Effector memory CD4-positive, alpha-beta T cell (primary cell): ENCODE measurements around the gene ZBTB2.
"Not testable (repeated sequence)": the region's sequence is repeated elsewhere in the genome, so short reads cannot be mapped to it uniquely, and the experiment has no call there.

ENCODE experiments used
- DNase-seq, 3 donors: peaks; one replicate each; pipeline ENCODE4 v3.0.0-alpha.2; 2020
- H3K27ac ChIP-seq: 2 replicates; pipeline ENCODE4 v1.7.0; 2013; ENCODE audit warnings: mild to moderate bottlenecking, low read length, moderate library complexity; ENCODE audit not compliant: insufficient read depth, poor library complexity, severe bottlenecking
- H3K27me3 ChIP-seq: replicated peaks from 2 replicates; pipeline ENCODE4 v1.7.0; 2013; ENCODE audit warnings: mild to moderate bottlenecking, low read length; ENCODE audit not compliant: insufficient read depth, control insufficient read depth, poor library complexity, severe bottlenecking
- H3K36me3 ChIP-seq: 2 replicates; pipeline ENCODE4 v1.7.0; 2013; ENCODE audit warnings: mild to moderate bottlenecking, low read length, moderate library complexity; ENCODE audit not compliant: control insufficient read depth, insufficient read depth
- H3K4me1 ChIP-seq: 2 replicates; pipeline ENCODE4 v1.7.0; 2013; ENCODE audit warnings: low read length, mild to moderate bottlenecking; ENCODE audit not compliant: control insufficient read depth, insufficient read depth, poor library complexity, severe bottlenecking
- H3K4me3 ChIP-seq: 2 replicates; pipeline ENCODE4 v1.7.0; 2013; ENCODE audit warnings: low read length, low read depth, mild to moderate bottlenecking; ENCODE audit not compliant: insufficient read depth, poor library complexity, severe bottlenecking
- H3K9me3 ChIP-seq: 2 replicates; pipeline ENCODE4 v1.7.0; 2013; ENCODE audit warnings: mild to moderate bottlenecking, low read length, moderate library complexity; ENCODE audit not compliant: control insufficient read depth

Gene ZBTB2

GRCh38 chr6:151322570-151322969 is 68.8 kb downstream of the ZBTB2 start:
- Histone ChIP-seq H3K4me1 (peaks cover 14% of the 10 kb centered on the region), H3K27me3 (peaks cover 21% of the 10 kb centered on the region), H3K9me3 (no peaks in the 10 kb centered on the region), H3K4me3 (no peak overlapping the region), H3K36me3 (no peaks in the 10 kb centered on the region), H3K27ac (no peak overlapping the region)
- no peak for DNase-seq

DNA sequence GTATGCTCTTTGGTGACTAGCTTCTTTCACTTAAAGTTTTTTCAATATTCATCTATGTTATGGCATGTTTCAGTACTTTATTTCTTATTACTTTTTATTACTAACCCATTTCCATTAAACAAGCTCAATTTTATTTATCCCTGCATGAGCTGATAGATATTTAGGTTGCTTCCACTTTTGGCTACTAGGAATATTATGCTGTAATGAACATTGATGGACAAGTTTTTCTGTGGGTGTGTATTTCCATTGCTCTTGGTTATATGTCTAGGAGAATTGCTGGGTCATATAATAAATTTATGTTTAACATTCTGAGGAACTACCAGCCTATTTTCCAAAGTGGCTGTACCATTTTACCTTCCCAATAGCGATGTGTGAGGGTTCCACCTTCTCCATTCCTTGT is 69.9 kb downstream of the ZBTB2 start:
- H3K9me3 ChIP-seq: no peaks in the 10 kb centered on the region
- H3K4me1 ChIP-seq: peaks cover 14% of the 10 kb centered on the region
- no peak for DNase-seq
- no peaks in the 10 kb centered on the region for H3K36me3 ChIP-seq
- H3K27me3 ChIP-seq: peaks cover 18% of the 10 kb centered on the region
- no peak overlapping the region for H3K27ac ChIP-seq
- no peak overlapping the region for H3K4me3 ChIP-seq

- Histone ChIP-seq H3K4me3 (no peak overlapping the region), H3K27ac (no peak overlapping the region), H3K4me1 (peaks cover 5% of the 10 kb centered on the region), H3K9me3 (no peaks in the 10 kb centered on the region), H3K36me3 (no peaks in the 10 kb centered on the region), H3K27me3 (peaks cover 8% of the 10 kb centered on the region)
- DNase-seq: no peak
Measured at GRCh38 chr6:151320140-151320539, 71.2 kb downstream of the ZBTB2 start.

DNA sequence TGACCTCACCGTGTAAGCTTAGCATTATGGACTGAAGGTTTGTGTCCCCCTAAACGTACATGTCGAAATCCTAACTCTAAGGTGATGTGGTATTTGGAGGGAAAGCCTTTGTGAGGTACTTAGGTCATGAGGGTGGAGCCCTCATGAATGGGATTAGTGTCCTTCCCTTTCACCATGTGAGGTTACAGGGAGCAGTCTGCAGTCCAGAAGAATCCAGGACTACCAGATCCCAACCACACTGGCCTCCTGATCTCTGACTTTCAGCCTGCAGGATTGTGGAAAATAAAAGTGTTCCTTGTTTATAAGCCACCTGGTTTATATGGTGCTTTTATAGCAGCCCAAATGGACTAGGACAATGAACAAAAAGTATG is 73.4 kb downstream of the ZBTB2 start:
- Histone ChIP-seq H3K4me3 (no peak overlapping the region), H3K4me1 (no peaks in the 10 kb centered on the region), H3K9me3 (no peaks in the 10 kb centered on the region), H3K27ac (no peak overlapping the region), H3K27me3 (no peaks in the 10 kb centered on the region), H3K36me3 (no peaks in the 10 kb centered on the region)
- no peak for DNase-seq

GRCh38 chr6:151317103-151317994 is 74.0 kb downstream of the ZBTB2 start:
- H3K27me3 ChIP-seq: no peaks in the 10 kb centered on the region
- H3K9me3 ChIP-seq: no peaks in the 10 kb centered on the region
- H3K36me3 ChIP-seq: no peaks in the 10 kb centered on the region
- DNase-seq: no peak
- no peaks in the 10 kb centered on the region for H3K4me1 ChIP-seq
- no peak overlapping the region for H3K27ac ChIP-seq
- no peak overlapping the region for H3K4me3 ChIP-seq

GRCh38 chr6:151315661-151316060 is 75.7 kb downstream of the ZBTB2 start:
- H3K4me1 ChIP-seq, H3K27me3 ChIP-seq, H3K9me3 ChIP-seq, H3K4me3 ChIP-seq, H3K27ac ChIP-seq, H3K36me3 ChIP-seq, DNase-seq: not testable (repeated sequence)
